Kidney tubule cell (primary cell): ENCODE results near the gene KIF2A.

Source experiments
- DNase-seq: peaks from one replicate; pipeline ENCODE4 v3.0.0-alpha.2; 2018; ENCODE audit warnings: low spot score

The KIF2A gene

DNA sequence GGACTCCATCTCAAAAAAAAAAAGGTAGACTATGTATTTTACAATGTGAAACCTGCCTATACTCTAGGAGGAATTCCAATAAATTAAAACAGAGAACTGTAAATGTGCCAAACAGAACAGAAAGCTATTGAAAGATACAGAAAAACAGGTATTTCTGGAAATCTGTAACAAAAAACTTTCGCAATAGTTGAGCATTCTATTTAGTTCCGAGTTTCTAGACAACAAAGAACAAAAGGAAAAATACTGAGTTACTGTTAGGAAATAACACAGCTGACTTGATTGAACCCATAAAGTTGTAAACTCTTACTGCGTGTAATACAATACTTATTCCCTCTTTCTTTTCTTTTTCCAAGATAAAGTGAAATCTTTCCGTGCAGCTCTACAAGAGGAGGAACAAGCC lies 79.1 kb downstream of the KIF2A start:
- no peak for DNase-seq

- DNase-seq, result peak; percentile 44
These were observed 79.9 kb downstream of the KIF2A start for GRCh38 chr5:62385816-62386400.

DNA sequence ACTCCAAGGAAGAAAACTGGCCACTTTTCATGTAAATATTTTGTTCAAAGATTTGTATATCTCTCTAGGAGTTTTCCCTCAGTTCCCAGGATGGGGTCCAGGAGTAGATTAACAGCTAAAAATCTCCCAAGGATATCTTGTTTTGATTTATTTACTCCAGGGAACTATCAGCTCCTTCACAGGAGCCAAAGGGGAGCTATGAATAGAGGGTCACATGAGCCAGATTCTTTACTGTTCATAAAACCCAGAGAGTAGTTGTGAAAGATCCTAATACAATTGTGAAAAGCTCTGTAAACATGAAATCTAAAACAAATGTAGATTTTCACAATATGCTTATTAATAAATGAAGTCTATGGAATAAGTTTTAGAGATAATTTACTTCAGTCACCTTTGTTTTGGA lies 80.8 kb downstream of the KIF2A start:
- DNase-seq, result no peak

DNA sequence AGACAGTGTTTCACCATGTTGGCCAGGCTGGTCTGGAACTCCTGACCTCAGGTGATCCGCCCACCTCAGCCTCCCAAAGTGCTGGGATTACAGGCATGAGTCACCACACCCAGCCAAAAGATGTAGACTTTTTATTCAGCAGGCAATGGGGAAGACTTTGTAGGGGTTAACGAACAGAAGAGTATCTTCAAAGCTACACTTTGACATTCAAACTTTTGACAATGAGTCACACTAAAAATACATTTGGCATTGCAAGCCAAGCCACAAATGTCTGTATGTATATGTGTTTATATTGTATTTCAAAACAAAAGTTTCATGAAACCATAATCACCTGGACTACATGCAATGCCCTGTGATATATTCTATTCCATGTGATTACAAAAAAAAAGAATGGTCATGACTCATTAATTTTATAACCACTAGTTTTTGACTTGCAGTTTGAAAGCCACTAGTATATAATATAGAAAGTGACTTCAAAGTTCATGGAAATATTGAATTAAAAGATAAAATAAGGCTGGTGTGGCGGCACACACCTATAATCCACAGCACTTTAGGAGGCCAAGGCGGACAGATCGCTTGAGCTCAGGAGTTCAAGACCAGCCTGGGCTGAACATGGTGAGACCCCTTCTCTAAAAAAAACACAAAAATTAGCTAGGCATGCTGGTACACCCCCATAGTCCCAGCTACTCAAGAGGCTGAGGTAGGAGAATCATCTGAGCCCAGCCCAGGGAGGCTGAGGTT lies 89.4 kb downstream of the KIF2A start:
- DNase-seq, result no peak

DNA sequence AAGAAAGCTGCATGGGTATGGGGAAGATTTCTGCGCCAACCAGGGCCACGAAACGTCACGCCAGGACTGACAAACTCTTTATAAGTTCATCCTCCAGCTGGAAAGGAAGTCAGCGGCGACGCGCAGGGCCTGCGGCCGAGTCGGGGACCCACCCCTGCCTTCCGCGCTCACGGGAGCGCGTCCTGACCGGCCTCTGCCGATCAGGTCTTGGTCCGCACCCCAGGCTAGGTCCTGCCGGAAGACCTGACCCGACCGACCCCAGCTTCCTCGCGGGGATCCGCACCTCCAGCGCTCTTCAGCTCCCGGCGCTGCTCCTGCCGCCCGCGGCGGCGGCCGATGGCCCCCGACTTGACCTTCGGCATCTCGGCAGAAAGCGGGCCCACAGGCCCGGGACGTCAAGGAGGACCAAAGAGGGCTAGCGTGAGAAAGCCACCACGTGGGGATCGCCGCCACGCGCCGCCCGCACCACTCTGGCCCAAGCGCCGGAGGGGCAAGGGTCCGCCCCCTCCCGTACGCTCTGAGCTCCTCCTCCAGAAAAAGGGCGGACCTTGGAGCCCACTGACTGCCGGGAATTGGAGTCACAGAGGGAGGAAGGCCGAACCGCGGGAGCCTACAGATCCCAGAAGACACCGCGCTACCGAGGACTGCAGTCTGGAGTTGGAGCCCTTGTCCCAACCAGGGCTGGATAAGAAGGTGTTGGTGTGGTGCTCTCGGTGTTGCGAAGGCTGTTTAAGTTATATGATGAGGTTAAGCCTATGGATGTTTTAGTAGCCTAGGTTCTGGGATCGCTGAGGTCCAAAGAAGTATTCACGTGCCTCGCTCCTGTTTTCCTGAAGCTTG lies 97.6 kb downstream of the KIF2A start, which contains the start of gene DIMT1:
TSS of gene DIMT1 (minus strand) at position 495 of the 840 bp plus-strand sequence. CDS start at position 362, 133 bp downstream.
- peak; percentile 98 for DNase-seq

GRCh38 chr5:62412549-62413329 lies 106.7 kb downstream of the KIF2A start, which contains the start of gene IPO11:
Gene IPO11, plus strand, starts transcription at chr5:62412763. Its CDS starts 24,517 bp downstream, at chr5:62437280.
- peak; percentile 99 for DNase-seq

DNA sequence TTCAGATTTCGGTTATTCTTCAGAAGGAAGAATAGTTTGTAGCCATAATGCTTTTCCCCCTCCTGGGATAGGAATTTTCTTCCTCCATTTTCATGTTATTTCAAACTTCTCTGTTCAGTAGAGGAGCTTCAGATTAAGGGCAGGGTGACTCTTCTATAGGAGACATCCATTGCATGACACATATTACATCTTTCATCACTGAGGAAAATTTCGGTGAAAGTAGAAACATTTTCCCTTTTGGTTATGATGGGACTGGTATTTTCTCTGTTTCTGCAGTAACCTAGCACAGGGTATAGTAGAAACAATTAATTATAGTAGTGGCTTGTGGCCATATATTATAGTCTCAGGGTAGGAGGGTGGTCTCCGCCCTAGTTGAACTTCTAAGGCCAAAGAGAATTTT lies 107.7 kb downstream of the KIF2A start:
- DNase-seq, result no peak

DNA sequence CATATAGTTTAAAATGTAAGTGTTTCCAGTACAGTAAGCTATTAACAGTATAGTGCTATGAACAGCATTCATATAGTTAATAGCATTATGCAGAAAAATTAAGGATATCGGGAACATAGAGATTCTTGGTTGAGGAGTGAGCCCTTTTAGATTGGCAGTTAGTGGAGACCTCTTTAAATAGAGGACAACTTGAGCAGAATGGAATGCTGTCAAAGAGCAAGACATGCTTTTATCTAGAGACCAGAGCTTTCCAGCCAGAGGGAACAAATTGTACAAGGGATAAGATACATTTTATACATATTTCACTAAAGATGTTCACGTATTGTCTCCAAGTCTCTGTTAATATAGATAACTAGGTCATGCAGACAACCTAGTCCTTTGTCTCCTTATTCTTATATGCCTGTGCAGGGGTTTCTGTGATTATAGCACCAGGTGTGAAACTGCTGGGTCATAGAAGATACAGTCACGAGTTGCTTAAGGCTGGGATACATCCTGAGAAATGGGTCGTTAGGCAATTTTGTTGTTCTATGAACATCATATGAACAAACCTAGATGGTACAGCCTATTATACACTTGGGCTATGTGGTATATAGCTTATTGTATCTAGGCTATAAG lies 112.6 kb downstream of the KIF2A start:
- DNase-seq, result no peak

DNA sequence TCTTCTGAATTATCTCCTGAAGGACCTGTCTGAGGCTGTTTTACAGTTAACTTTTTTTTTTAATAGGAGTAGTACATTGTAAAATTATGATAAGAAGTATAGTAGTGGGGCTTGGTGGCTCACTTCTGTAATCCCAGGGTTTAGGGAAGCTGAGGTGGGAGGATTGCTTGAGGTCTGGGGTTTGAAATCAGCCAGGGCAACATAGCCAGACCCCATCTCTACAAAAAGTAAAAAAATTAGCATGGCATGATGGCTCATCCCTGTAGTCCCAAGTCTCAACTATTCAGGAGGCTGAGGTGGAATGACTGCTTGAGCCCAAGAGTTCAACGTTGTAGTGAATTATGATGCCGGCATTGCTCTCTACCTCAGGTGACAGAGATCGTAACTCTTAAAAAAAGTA lies 113.6 kb downstream of the KIF2A start:
- DNase-seq, result no peak

DNA sequence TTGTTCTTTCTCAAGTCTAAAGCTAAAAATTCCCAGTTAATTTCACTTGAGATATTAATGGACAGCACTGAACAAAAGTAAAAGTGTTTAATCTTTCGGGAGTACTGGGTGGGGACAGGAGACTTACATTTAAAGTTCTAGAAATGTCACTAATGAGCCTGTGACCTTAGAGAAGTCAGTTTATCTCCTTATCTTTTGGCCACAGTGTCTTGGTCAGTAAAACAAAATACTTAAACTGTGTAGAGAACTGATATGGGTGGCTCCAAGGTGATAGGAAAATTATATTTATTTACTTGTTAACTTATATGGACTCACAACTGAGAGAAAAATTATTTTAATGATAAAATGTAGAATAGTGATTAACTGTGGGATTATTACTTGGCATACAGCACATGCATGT lies 115.4 kb downstream of the KIF2A start:
- no peak for DNase-seq

DNA sequence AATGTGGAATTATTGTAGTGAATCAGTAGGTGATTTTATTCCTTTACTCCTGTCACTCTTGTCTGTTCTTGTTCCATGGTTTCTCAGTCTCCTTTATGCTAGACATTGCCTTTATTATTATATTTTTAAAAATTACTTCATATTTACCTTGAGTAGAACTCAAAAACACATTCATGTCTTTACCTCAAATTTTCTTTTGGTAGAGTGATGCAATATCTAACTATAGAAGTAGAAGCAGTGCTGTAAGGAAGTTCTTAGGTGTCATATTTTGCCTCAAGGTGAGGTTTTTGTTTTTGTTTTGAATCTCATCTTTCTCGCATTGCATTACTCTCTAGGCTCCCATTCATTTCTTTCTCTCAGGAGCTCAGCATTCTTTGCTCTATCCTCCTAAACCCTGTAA lies 118.8 kb downstream of the KIF2A start:
- no peak for DNase-seq

GRCh38 chr5:62431735-62432620 lies 126.0 kb downstream of the KIF2A start:
- no peak for DNase-seq

DNA sequence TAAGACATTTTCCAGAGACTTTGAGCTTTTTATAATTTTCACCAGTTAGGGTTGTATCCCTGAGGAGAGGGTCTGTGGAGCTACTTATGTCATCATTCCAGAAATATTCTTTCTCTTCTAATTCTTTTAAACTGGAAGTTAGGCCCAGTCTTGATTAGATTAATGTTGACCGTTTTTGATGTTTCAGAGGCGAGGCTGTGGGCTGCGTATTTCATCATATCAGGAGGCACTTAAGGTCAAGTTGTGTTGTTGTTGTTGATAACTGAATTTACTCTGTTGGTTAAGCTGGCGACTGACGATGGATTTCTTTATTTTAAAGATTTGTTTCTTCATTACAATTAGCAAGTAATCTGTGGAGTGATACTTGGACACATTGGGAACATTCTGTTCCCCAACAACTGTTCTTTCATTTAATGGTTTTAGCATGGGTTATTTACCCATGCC lies 126.6 kb downstream of the KIF2A start:
- no peak for DNase-seq
